Hematopoietic multipotent progenitor cell treated with erythropoietin and hydrocortisone succinate and interleukin-3 and kit ligand, for 8 days (in vitro differentiated cells): ENCODE results near the gene TGFB2.
A peak's percentile ranks its signal among the peaks of the same experiment; 100 is the strongest.

Experiments used
- DNase-seq: peaks from one replicate; pipeline ENCODE4 v3.0.0-alpha.2; 2015

Gene TGFB2

GRCh38 chr1:218336328-218336727, 8.8 kb upstream of the TGFB2 start:
- DNase-seq: no peak

GRCh38 chr1:218339267-218339831, 5.8 kb upstream of the TGFB2 start:
- DNase-seq: peak; percentile 55

GRCh38 chr1:218341325-218341724, 3.8 kb upstream of the TGFB2 start:
- DNase-seq: no peak

- DNase-seq: no peak
These were observed 3.0 kb upstream of the TGFB2 start for GRCh38 chr1:218342091-218342490.

- DNase-seq: no peak
These were observed 696 bp downstream of the TGFB2 start for GRCh38 chr1:218345673-218346390.

- no peak for DNase-seq
These were observed 1.5 kb downstream of the TGFB2 start for GRCh38 chr1:218346391-218347204.

GRCh38 chr1:218347336-218347722, 2.2 kb downstream of the TGFB2 start:
- no peak for DNase-seq

- no peak for DNase-seq
These were observed 2.8 kb downstream of the TGFB2 start for GRCh38 chr1:218347723-218348627.

- DNase-seq: no peak
These were observed 3.5 kb downstream of the TGFB2 start for GRCh38 chr1:218348628-218349071.

- no peak for DNase-seq
These were observed 4.4 kb downstream of the TGFB2 start for GRCh38 chr1:218349348-218350034.

GRCh38 chr1:218350035-218350525, 4.9 kb downstream of the TGFB2 start:
- no peak for DNase-seq

- no peak for DNase-seq
These were observed 5.7 kb downstream of the TGFB2 start for GRCh38 chr1:218350801-218351266.

GRCh38 chr1:218351391-218352074, 6.4 kb downstream of the TGFB2 start:
- no peak for DNase-seq

GRCh38 chr1:218352075-218352438, 6.9 kb downstream of the TGFB2 start:
- no peak for DNase-seq

GRCh38 chr1:218353656-218354055, 8.5 kb downstream of the TGFB2 start:
- no peak for DNase-seq

GRCh38 chr1:218355278-218355677, 10.1 kb downstream of the TGFB2 start:
- no peak for DNase-seq

- DNase-seq: no peak
These were observed 12.2 kb downstream of the TGFB2 start for GRCh38 chr1:218357211-218357892.

GRCh38 chr1:218357893-218358232, 12.7 kb downstream of the TGFB2 start:
- no peak for DNase-seq

- no peak for DNase-seq
These were observed 16.3 kb downstream of the TGFB2 start for GRCh38 chr1:218361298-218362065.
